ENCODE results near the gene HDDC3.

DNA sequence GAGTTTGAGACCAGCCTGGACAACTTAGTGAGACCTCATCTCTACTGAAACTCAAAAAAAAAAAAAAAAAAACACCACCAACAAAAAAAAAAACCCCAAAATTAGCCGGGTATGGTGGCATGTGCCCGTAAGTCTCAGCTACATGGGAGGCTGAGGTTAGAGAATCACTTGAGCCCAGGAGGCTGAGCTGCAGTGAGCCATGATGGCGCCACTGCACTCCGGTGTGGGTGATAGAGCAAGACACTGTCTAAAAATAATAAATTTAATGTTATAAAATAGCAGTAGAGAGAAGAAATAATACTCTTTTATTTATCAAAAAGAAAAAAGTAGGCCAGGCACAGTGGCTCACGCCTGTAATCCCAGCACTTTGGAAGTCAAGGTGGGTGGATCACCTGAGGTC lies 39.8 kb upstream of the HDDC3 start:
- TF ChIP-seq POLR2AphosphoS5 (IDR thresholded peaks at IDR 0.05; ENCODE audit: borderline replicate concordance, low read depth, low read length): no peak
- no peak for TF ChIP-seq EZH2 (IDR thresholded peaks at IDR 0.05)
